HEK293 (cell line): ENCODE data around the gene PLD5.
A peak's percentile ranks its signal among the peaks of the same experiment; 100 is the strongest.

Experiments
- CTCF ChIA-PET: fragments of 350-600 bp; formaldehyde crosslinking; extraction: SDS; loops from one replicate; lab custom pipeline; 2021; ENCODE audit warnings: antibody characterized with exemption; lab: Yijun Ruan, JAX
- POLR2A ChIA-PET: fragments of 300-600 bp; formaldehyde crosslinking; extraction: SDS; loops from one replicate; lab custom pipeline; 2020; ENCODE audit warnings: antibody characterized with exemption, inconsistent platforms; lab: Yijun Ruan, JAX
- H3K27ac ChIP-seq: fragments of 200-500 bp; sonication (Bioruptor generic); 2 replicates; pipeline ENCODE4 v1.5.1; 2014; ENCODE audit warnings: low read depth, low read length, control low read depth, inconsistent platforms; ENCODE audit errors: extremely low read depth
- H3K36me3 ChIP-seq, 2 experiments: fragments of 200-500 bp in 1 of 2; sonication (Bioruptor generic) in 1 of 2; 1 replicate in 1 of 2; 2 replicates in 1 of 2; pipeline ENCODE4 v1.5.1; 2014 to 2017; ENCODE audit warnings: inconsistent platforms in 2 of 2, low read length in 2 of 2; ENCODE audit not compliant: control insufficient read depth in 2 of 2, insufficient read depth in 1 of 2
- H3K4me1 ChIP-seq: fragments of 200-500 bp; sonication (Bioruptor generic); 2 replicates; pipeline ENCODE4 v1.5.1; 2014; ENCODE audit warnings: mild to moderate bottlenecking, low read length, inconsistent platforms; ENCODE audit not compliant: control insufficient read depth, insufficient read depth
- H3K4me3 ChIP-seq: 2 replicates; pipeline ENCODE4 v1.5.1; 2011; ENCODE audit warnings: low read depth, mild to moderate bottlenecking, control low read depth, low read length, moderate library complexity
- H3K9me3 ChIP-seq: fragments of 200-500 bp; sonication (Bioruptor generic); 2 replicates; pipeline ENCODE4 v1.5.1; 2014; ENCODE audit warnings: low read depth, low read length, inconsistent platforms; ENCODE audit not compliant: control insufficient read depth, insufficient read depth
- BCL11B ChIP-seq: fragments of 450-650 bp; formaldehyde crosslinking; IDR thresholded peaks from 2 replicates; pipeline ENCODE4 v1.5.1; 2016; ENCODE audit warnings: low read depth, missing biosample characterization, missing genetic modification characterization
- ELK4 ChIP-seq: IDR thresholded peaks from 2 replicates; pipeline ENCODE4 v1.6.1; 2011; ENCODE audit warnings: mild to moderate bottlenecking, low read depth, low read length, borderline replicate concordance
- GLIS1 ChIP-seq: fragments of 450-650 bp; formaldehyde crosslinking; IDR thresholded peaks from 2 replicates; pipeline ENCODE4 v1.5.1; 2016; ENCODE audit warnings: missing biosample characterization, missing genetic modification characterization
- MEIS1 ChIP-seq: sonication (generic); formaldehyde crosslinking; IDR thresholded peaks from 2 replicates; pipeline ENCODE4 v1.8.1; 2022; ENCODE audit warnings: missing genetic modification reagents, mild to moderate bottlenecking, borderline replicate concordance
- OVOL3 ChIP-seq: fragments of 450-650 bp; formaldehyde crosslinking; IDR thresholded peaks from 2 replicates; pipeline ENCODE4 v1.5.1; 2016; ENCODE audit warnings: missing biosample characterization, missing genetic modification characterization
- PBX3 ChIP-seq: sonication (generic); formaldehyde crosslinking; IDR thresholded peaks from 2 replicates; pipeline ENCODE4 v1.8.1; 2022; ENCODE audit warnings: mild to moderate bottlenecking, moderate library complexity, missing genetic modification reagents
- RBAK ChIP-seq: fragments of 450-650 bp; formaldehyde crosslinking; IDR thresholded peaks from 2 replicates; pipeline ENCODE4 v1.5.1; 2016; ENCODE audit warnings: missing biosample characterization, missing genetic modification characterization
- ZBTB48 ChIP-seq: fragments of 450-650 bp; formaldehyde crosslinking; IDR thresholded peaks from 2 replicates; pipeline ENCODE4 v1.5.1; 2016; ENCODE audit warnings: missing biosample characterization, missing genetic modification characterization
- ZIC2 ChIP-seq: fragments of 450-650 bp; formaldehyde crosslinking; IDR thresholded peaks from 2 replicates; pipeline ENCODE4 v1.5.1; 2016; ENCODE audit warnings: missing biosample characterization, missing genetic modification characterization
- ZNF114 ChIP-seq: fragments of 450-650 bp; formaldehyde crosslinking; IDR thresholded peaks from 2 replicates; pipeline ENCODE4 v1.5.0; 2017; ENCODE audit warnings: missing biosample characterization, missing genetic modification characterization
- ZNF133 ChIP-seq: fragments of 450-650 bp; formaldehyde crosslinking; IDR thresholded peaks from 2 replicates; pipeline ENCODE4 v1.5.1; 2016; ENCODE audit warnings: missing biosample characterization, missing genetic modification characterization
- ZNF138 ChIP-seq: fragments of 450-650 bp; formaldehyde crosslinking; IDR thresholded peaks from 2 replicates; pipeline ENCODE4 v1.5.1; 2016; ENCODE audit warnings: missing biosample characterization, missing genetic modification characterization, borderline replicate concordance
- ZNF18 ChIP-seq: fragments of 450-650 bp; formaldehyde crosslinking; IDR thresholded peaks from 2 replicates; pipeline ENCODE4 v1.5.1; 2016; ENCODE audit warnings: missing biosample characterization, missing genetic modification characterization
- ZNF221 ChIP-seq: fragments of 450-650 bp; formaldehyde crosslinking; IDR thresholded peaks from 2 replicates; pipeline ENCODE4 v1.5.1; 2017; ENCODE audit warnings: missing biosample characterization, missing genetic modification characterization, borderline replicate concordance
- ZNF341 ChIP-seq: fragments of 450-650 bp; formaldehyde crosslinking; IDR thresholded peaks from 2 replicates; pipeline ENCODE4; 2016; ENCODE audit warnings: low read depth, missing biosample characterization, missing genetic modification characterization
- ZNF548 ChIP-seq: fragments of 450-650 bp; formaldehyde crosslinking; IDR thresholded peaks from 2 replicates; pipeline ENCODE4 v1.5.1; 2016; ENCODE audit warnings: missing biosample characterization, missing genetic modification characterization
- ZNF621 ChIP-seq: fragments of 450-650 bp; formaldehyde crosslinking; IDR thresholded peaks from 2 replicates; pipeline ENCODE4 v1.5.1; 2017; ENCODE audit warnings: missing biosample characterization, missing genetic modification characterization
- ZNF76 ChIP-seq: fragments of 450-650 bp; formaldehyde crosslinking; IDR thresholded peaks from 2 replicates; pipeline ENCODE4; 2016; ENCODE audit warnings: low read depth, missing biosample characterization, missing genetic modification characterization, borderline replicate concordance
- ZNF837 ChIP-seq: fragments of 450-650 bp; formaldehyde crosslinking; IDR thresholded peaks from 2 replicates; pipeline ENCODE4 v1.5.1; 2016; ENCODE audit warnings: missing biosample characterization, missing genetic modification characterization
- ZSCAN18 ChIP-seq: fragments of 450-650 bp; formaldehyde crosslinking; IDR thresholded peaks from 2 replicates; pipeline ENCODE4 v1.5.1; 2016; ENCODE audit warnings: missing biosample characterization, missing genetic modification characterization

The PLD5 gene

GRCh38 chr1:242178924-242179708, 345.4 kb downstream of the PLD5 start:
- POLR2A ChIA-PET = no interaction called here
- TF ChIP-seq GLIS1 (tag by site-specific recombination) (peak; percentile 71), ZNF621 (no peak), ELK4 (no peak)
- TF ChIP-seq, all 188 proteins: peak for 1
- Histone ChIP-seq H3K27ac (no peak overlapping the region), H3K36me3 (no peaks in the 10 kb centered on the region), H3K4me3 (no peak overlapping the region), H3K4me1 (no peaks in the 10 kb centered on the region), H3K9me3 (no peaks in the 10 kb centered on the region)
- CTCF ChIA-PET = interaction anchor here (0.6 to 1.2 kb wide), 3 partner anchors 11 to 51 kb away, joined by 3 to 5 read pairs (median 3); no protein-coding TSS in a partner anchor

GRCh38 chr1:242178436-242178835, 346.1 kb downstream of the PLD5 start:
- Histone ChIP-seq H3K27ac (no peak overlapping the region), H3K4me1 (no peaks in the 10 kb centered on the region), H3K4me3 (no peak overlapping the region), H3K9me3 (no peaks in the 10 kb centered on the region), H3K36me3 (no peaks in the 10 kb centered on the region)
- CTCF ChIA-PET = interaction anchor here (0.6 to 1.2 kb wide), 2 partner anchors 11 to 15 kb away, joined by 3 to 5 read pairs; no protein-coding TSS in a partner anchor
- POLR2A ChIA-PET = no interaction called here
- TF ChIP-seq RBAK (no peak), MEIS1 (CRISPR knock-in tag) (no peak), ZNF76 (no peak), ZNF837 (tag by site-specific recombination) (no peak), ZNF133 (tag by site-specific recombination) (no peak), ZIC2 (no peak), ZNF221 (tag by site-specific recombination) (no peak)

GRCh38 chr1:242162140-242162539, 362.4 kb downstream of the PLD5 start:
- TF ChIP-seq BCL11B (tag by site-specific recombination) = no peak
- no peak for TF ChIP-seq ZNF18 (tag by site-specific recombination)
- ChIA-PET POLR2A (no interaction called here), CTCF (interaction anchor here (0.6 kb wide), 2 partner anchors 27 to 141 kb away, joined by 3 to 4 read pairs; no protein-coding TSS in a partner anchor)

GRCh38 chr1:242147096-242147976, 377.2 kb downstream of the PLD5 start:
- CTCF ChIA-PET = interaction anchor here (0.7 to 1.0 kb wide), 4 partner anchors 16 to 63 kb away, joined by 3 to 5 read pairs (median 3); no protein-coding TSS in a partner anchor
- no peaks in the 10 kb centered on the region for H3K36me3 ChIP-seq
- peaks cover 4% of the 10 kb centered on the region; the same call in 1 of the 2 replicates for H3K4me1 ChIP-seq
- H3K9me3 ChIP-seq = no peaks in the 10 kb centered on the region; the same call in 1 of the 2 replicates
- no peak overlapping the region for H3K4me3 ChIP-seq
- H3K27ac ChIP-seq = no peak overlapping the region
- POLR2A ChIA-PET = no interaction called here
- no peak for TF ChIP-seq ZNF114 (tag by site-specific recombination)
- TF ChIP-seq ZBTB48 (tag by site-specific recombination) = no peak
- TF ChIP-seq ZNF341 (tag by site-specific recombination) = no peak
- TF ChIP-seq OVOL3 (tag by site-specific recombination) = no peak
- no peak for TF ChIP-seq ZNF138
- no peak for TF ChIP-seq PBX3 (CRISPR knock-in tag)
- TF ChIP-seq ZNF548 (tag by site-specific recombination) = no peak
- no peak for TF ChIP-seq ZSCAN18 (tag by site-specific recombination)

More at GRCh38 chr1:242162140-242162539, 362.4 kb downstream of the PLD5 start:
- Histone ChIP-seq H3K36me3 (no peaks in the 10 kb centered on the region), H3K4me3 (no peak overlapping the region), H3K27ac (no peak overlapping the region), H3K9me3 (no peaks in the 10 kb centered on the region), H3K4me1 (no peaks in the 10 kb centered on the region)
